Lung (tissue), 13 donors: ENCODE measurements around the gene CENATAC. TPM values are rescaled to one million over a fixed set of nuclear protein-coding genes. Genes with fewer than 3 reads are reported as not detected.

Source experiments
- ATAC-seq: fragments of 200-7000 bp; cut with Tn5 transposase; one replicate; pipeline ENCODE4 v1.9.1; 2020; ENCODE audit warnings: moderate number of reproducible peaks; ENCODE audit not compliant: insufficient read depth, low FRiP score
- DNase-seq, 3 donors: peaks; one replicate each; pipeline ENCODE4 v3.0.0-alpha.2; 2013 to 2017
- H3K27ac ChIP-seq, 2 donors: one replicate each; pipeline ENCODE4 v1.5.1; 2013; ENCODE audit warnings: mild to moderate bottlenecking in 2 of 2, moderate library complexity in 2 of 2, control low read depth in 1 of 2, inconsistent platforms in 1 of 2, low read depth in 1 of 2, low read length in 1 of 2
- H3K27me3 ChIP-seq, 3 donors: one replicate each; pipeline ENCODE4 v1.5.1; 2013; ENCODE audit warnings: low read length in 2 of 3; ENCODE audit not compliant: control insufficient read depth in 3 of 3, insufficient read depth in 3 of 3
- H3K36me3 ChIP-seq, 4 donors: one replicate each; pipeline ENCODE4 v1.5.1; 2013; ENCODE audit warnings: low read length in 4 of 4, mild to moderate bottlenecking in 1 of 4, moderate library complexity in 1 of 4; ENCODE audit not compliant: control insufficient read depth in 4 of 4, insufficient read depth in 4 of 4
- H3K4me1 ChIP-seq, 5 donors: one replicate each; pipeline ENCODE4 v1.5.1; 2013; ENCODE audit warnings: low read length in 5 of 5, mild to moderate bottlenecking in 2 of 5, moderate library complexity in 1 of 5; ENCODE audit not compliant: control insufficient read depth in 5 of 5, insufficient read depth in 5 of 5
- H3K4me3 ChIP-seq: one replicate; pipeline ENCODE4 v1.5.1; 2013; ENCODE audit warnings: mild to moderate bottlenecking, control low read depth, moderate library complexity
- H3K9ac ChIP-seq, 2 donors: one replicate each; pipeline ENCODE4 v1.5.1; 2013; ENCODE audit warnings: low read length in 2 of 2, control low read depth in 1 of 2; ENCODE audit not compliant: insufficient read depth in 1 of 2
- H3K9me3 ChIP-seq, 4 donors: one replicate each; pipeline ENCODE4 v1.5.1; 2013; ENCODE audit warnings: low read length in 3 of 4, mild to moderate bottlenecking in 1 of 4, moderate library complexity in 1 of 4; ENCODE audit not compliant: control insufficient read depth in 4 of 4, insufficient read depth in 3 of 4
- WGBS, 2 donors: extraction: QIAGEN DNeasy Blood & Tissue Kit; methylation state at CpG; one replicate each; pipeline ENCODE4 v1.1.7; 2013; 5-methylcytosine and 5-hydroxymethylcytosine counted together
- polyA plus RNA-seq, 2 donors: library from polyadenylated mRNA; stranded (reverse); fragments of 200-250 nt; gene quantifications; one replicate each; pipeline ENCODE4 v1.2.1, GENCODE V29; 2013
- small RNA-seq: library from RNA; depleted of rRNA; stranded (forward); fragments of <200 nt; gene quantifications from one replicate; pipeline ENCODE3, GENCODE V24; 2014; ENCODE audit warnings: low replicate concordance
- total RNA-seq, 2 donors: library from RNA; depleted of rRNA in 1 of 2; stranded (reverse); fragments of >200 nt in 1 of 2; gene quantifications; one replicate each; pipeline ENCODE4 v1.2.1, GENCODE V29; 2014 to 2021
- TF ChIP-seq, protein P1 (sequence below): IDR thresholded peaks from 2 replicates; pipeline ENCODE4 v1.5.1; 2012; ENCODE audit warnings: mild to moderate bottlenecking; ENCODE audit errors: control extremely low read depth, extremely low read depth
- donor health status: control.
- donor health status: control.
- donor health status: Bipolar disorder and iron deficiency.
- donor health status: healthy.
- donor health status: DM: yes; HTN: yes; CAD: no.

CENATAC gene
- total and polyA plus RNA-seq, 4 donors, result 12.3 to 97.5 (median 53.5) TPM

DNA sequence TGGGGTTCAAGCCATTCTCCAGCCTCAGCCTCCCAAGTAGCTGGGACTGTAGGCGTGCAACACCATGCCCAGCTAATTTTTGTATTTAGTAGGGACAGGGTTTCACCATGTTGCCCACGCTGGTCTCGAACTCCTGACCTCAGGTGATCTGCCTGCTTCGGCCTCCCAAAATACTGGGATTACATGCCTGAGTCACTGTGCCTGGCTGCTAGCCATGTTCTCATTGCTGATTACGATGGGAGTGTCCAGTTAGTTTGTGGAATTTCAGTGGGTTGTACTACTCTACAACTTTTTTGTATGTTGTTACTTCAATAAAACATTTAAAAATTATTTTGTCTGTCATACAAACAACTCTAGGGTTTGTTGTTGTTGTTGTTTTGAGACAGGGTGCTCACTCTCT lies 64.8 kb downstream of the CENATAC start:
- Histone ChIP-seq H3K9me3 (no peaks in the 10 kb centered on the region), H3K36me3 (peaks cover 0 to 3% (median under 1%) of the 10 kb centered on the region in 4 donors), H3K27me3 (no peaks in the 10 kb centered on the region), H3K9ac (no peak overlapping the region), H3K4me1 (peaks cover 0 to 11% (median 7%) of the 10 kb centered on the region in 5 donors), H3K4me3 (no peak overlapping the region), H3K27ac (no peak overlapping the region)
- ATAC-seq (no peak), DNase-seq (no peak)
- TF ChIP-seq, protein P1, sequence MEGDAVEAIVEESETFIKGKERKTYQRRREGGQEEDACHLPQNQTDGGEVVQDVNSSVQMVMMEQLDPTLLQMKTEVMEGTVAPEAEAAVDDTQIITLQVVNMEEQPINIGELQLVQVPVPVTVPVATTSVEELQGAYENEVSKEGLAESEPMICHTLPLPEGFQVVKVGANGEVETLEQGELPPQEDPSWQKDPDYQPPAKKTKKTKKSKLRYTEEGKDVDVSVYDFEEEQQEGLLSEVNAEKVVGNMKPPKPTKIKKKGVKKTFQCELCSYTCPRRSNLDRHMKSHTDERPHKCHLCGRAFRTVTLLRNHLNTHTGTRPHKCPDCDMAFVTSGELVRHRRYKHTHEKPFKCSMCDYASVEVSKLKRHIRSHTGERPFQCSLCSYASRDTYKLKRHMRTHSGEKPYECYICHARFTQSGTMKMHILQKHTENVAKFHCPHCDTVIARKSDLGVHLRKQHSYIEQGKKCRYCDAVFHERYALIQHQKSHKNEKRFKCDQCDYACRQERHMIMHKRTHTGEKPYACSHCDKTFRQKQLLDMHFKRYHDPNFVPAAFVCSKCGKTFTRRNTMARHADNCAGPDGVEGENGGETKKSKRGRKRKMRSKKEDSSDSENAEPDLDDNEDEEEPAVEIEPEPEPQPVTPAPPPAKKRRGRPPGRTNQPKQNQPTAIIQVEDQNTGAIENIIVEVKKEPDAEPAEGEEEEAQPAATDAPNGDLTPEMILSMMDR, result no peak
- 79 to 86% methylated on average over 5 of the region's 5 CpGs for WGBS, 2 donors

DNA sequence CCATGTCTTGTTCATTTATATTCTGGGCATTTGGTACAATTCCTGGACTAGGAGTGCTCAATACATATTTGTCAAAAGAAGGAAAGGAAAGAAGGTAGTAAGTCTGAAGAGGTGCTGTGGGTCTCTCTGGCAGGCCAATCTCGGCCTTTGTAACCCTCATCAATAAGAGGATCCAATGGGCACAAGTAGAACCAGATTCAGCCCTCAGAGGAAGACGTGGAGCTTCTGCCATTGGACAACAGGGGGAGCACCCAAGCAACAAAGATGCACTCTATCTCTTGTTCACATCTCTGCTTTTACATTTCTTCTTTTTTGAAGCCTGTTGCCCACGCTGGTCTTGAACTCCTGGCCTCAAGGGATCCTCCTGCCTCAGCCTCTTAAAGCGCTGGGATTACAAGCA lies 67.4 kb downstream of the CENATAC start:
- Histone ChIP-seq H3K4me3 (no peak overlapping the region), H3K4me1 (peaks cover 0 to 11% (median 5%) of the 10 kb centered on the region in 5 donors), H3K27me3 (no peaks in the 10 kb centered on the region), H3K27ac (no peak overlapping the region), H3K9ac (no peak overlapping the region), H3K9me3 (no peaks in the 10 kb centered on the region), H3K36me3 (peaks cover 0 to 7% (median 5%) of the 10 kb centered on the region in 4 donors)
- peak in 1 of 3 donors; percentile 11 for DNase-seq
- no peak for ATAC-seq
- TF ChIP-seq, protein P1, result no peak
- 69 to 86% methylated on average over 4 of the region's 4 CpGs for WGBS, 2 donors

Small RNA genes lying within 50 kb of the gene (small RNA-seq; reads per million reads assigned to genes)
- gene AP003392.2 (not detected), gene RF00017 (not detected), gene RF00019 (not detected)

Other genes starting within 250 kb of the CENATAC start
- 100 to 1,000 TPM in 1 of 2 donors, 10 to 100 TPM in 1; 96.8 to 209 TPM for gene DDX6, start 207.0 kb upstream of the CENATAC start, total RNA-seq
- gene DDX6, start 207.0 kb upstream of the CENATAC start, polyA plus RNA-seq, result 10 to 100 TPM; 19.9 to 26.5 TPM
- gene CXCR5, start 114.2 kb upstream of the CENATAC start, total RNA-seq, result under 1 TPM in 1 of 2 donors, not detected in 1; 0.48 TPM
- gene CXCR5, start 114.2 kb upstream of the CENATAC start, polyA plus RNA-seq, result under 1 TPM; 0.16 to 0.65 TPM
- gene BCL9L, start 72.2 kb upstream of the CENATAC start, total RNA-seq, result 10 to 100 TPM; 39.6 to 91.0 TPM
- 10 to 100 TPM; 23.3 to 30.4 TPM for gene BCL9L, start 72.2 kb upstream of the CENATAC start, polyA plus RNA-seq
- gene UPK2, start 41.8 kb upstream of the CENATAC start, total RNA-seq, result not detected
- under 1 TPM in 1 of 2 donors, not detected in 1; 0.07 TPM for gene UPK2, start 41.8 kb upstream of the CENATAC start, polyA plus RNA-seq
- gene FOXR1, start 26.4 kb upstream of the CENATAC start, total RNA-seq, result not detected
- not detected for gene FOXR1, start 26.4 kb upstream of the CENATAC start, polyA plus RNA-seq
- 100 to 1,000 TPM; 483 to 780 TPM for gene RPS25, start 20.2 kb downstream of the CENATAC start, total RNA-seq
- 1,000 to 10,000 TPM; 1,136 to 2,643 TPM for gene RPS25, start 20.2 kb downstream of the CENATAC start, polyA plus RNA-seq
- 10 to 100 TPM; 45.8 to 71.4 TPM for gene TRAPPC4, start 20.6 kb downstream of the CENATAC start, total RNA-seq
- 10 to 100 TPM; 43.0 to 63.1 TPM for gene TRAPPC4, start 20.6 kb downstream of the CENATAC start, polyA plus RNA-seq
- gene SLC37A4, start 32.7 kb downstream of the CENATAC start, total RNA-seq, result 10 to 100 TPM in 1 of 2 donors, 1 to 10 TPM in 1; 8.2 to 16.2 TPM
- gene SLC37A4, start 32.7 kb downstream of the CENATAC start, polyA plus RNA-seq, result 10 to 100 TPM; 13.5 to 13.6 TPM
- gene HYOU1, start 59.1 kb downstream of the CENATAC start, total RNA-seq, result 100 to 1,000 TPM in 1 of 2 donors, 10 to 100 TPM in 1; 46.6 to 252 TPM
- 100 to 1,000 TPM in 1 of 2 donors, 10 to 100 TPM in 1; 59.7 to 152 TPM for gene HYOU1, start 59.1 kb downstream of the CENATAC start, polyA plus RNA-seq
- 10 to 100 TPM; 34.6 to 36.0 TPM for gene VPS11, start 69.7 kb downstream of the CENATAC start, total RNA-seq
- 10 to 100 TPM; 33.8 to 56.1 TPM for gene VPS11, start 69.7 kb downstream of the CENATAC start, polyA plus RNA-seq
- gene HMBS, start 86.7 kb downstream of the CENATAC start, total RNA-seq, result 10 to 100 TPM; 11.7 to 31.5 TPM
- gene HMBS, start 86.7 kb downstream of the CENATAC start, polyA plus RNA-seq, result 10 to 100 TPM; 31.5 to 33.3 TPM
- 10 to 100 TPM; 29.4 to 50.9 TPM for gene DPAGT1, start 103.7 kb downstream of the CENATAC start, total RNA-seq
- gene DPAGT1, start 103.7 kb downstream of the CENATAC start, polyA plus RNA-seq, result 10 to 100 TPM; 19.0 to 36.7 TPM
- gene C2CD2L, start 109.2 kb downstream of the CENATAC start, total RNA-seq, result 10 to 100 TPM in 1 of 2 donors, 1 to 10 TPM in 1; 6.5 to 20.7 TPM
- gene C2CD2L, start 109.2 kb downstream of the CENATAC start, polyA plus RNA-seq, result 10 to 100 TPM; 11.6 to 13.7 TPM
- gene HINFP, start 123.4 kb downstream of the CENATAC start, total RNA-seq, result 10 to 100 TPM; 21.2 to 24.5 TPM
- gene HINFP, start 123.4 kb downstream of the CENATAC start, polyA plus RNA-seq, result 10 to 100 TPM; 10.4 to 14.3 TPM
- gene ABCG4, start 150.9 kb downstream of the CENATAC start, total RNA-seq, result under 1 TPM in 1 of 2 donors, not detected in 1; 0.28 TPM
- gene ABCG4, start 150.9 kb downstream of the CENATAC start, polyA plus RNA-seq, result under 1 TPM; 0.03 to 0.10 TPM
- gene NLRX1, start 170.6 kb downstream of the CENATAC start, total RNA-seq, result 10 to 100 TPM; 12.5 to 22.6 TPM
- 10 to 100 TPM in 1 of 2 donors, 1 to 10 TPM in 1; 5.1 to 10.7 TPM for gene NLRX1, start 170.6 kb downstream of the CENATAC start, polyA plus RNA-seq
- gene NHERF4, start 187.3 kb downstream of the CENATAC start, total RNA-seq, result under 1 TPM in 1 of 2 donors, not detected in 1; 0.37 TPM
- under 1 TPM in 1 of 2 donors, not detected in 1; 0.96 TPM for gene NHERF4, start 187.3 kb downstream of the CENATAC start, polyA plus RNA-seq
- gene CBL, start 208.2 kb downstream of the CENATAC start, total RNA-seq, result 10 to 100 TPM; 21.8 to 25.1 TPM
- gene CBL, start 208.2 kb downstream of the CENATAC start, polyA plus RNA-seq, result 10 to 100 TPM in 1 of 2 donors, 1 to 10 TPM in 1; 8.7 to 10.3 TPM